ENCODE measurements around the gene PGF. TPM values are rescaled to one million over a fixed set of nuclear protein-coding genes. Genes with fewer than 3 reads are reported as not detected.

PGF gene
- total and polyA plus RNA-seq, 2 of the 13 experiments (the other 11 are each of a cell fraction or from before 2014, with no cell fraction given) = 10.7 to 27.5 TPM

GRCh38 chr14:74955229-74956026 lies at the start of gene PGF (continued):
- TF ChIP-seq ZBED4 (CRISPR knock-in tag; IDR thresholded peaks at IDR 0.05; ENCODE audit: borderline replicate concordance) = peak; percentile 73; the same call in 1 of the 2 replicates
- TF ChIP-seq CAMTA2 (CRISPR knock-in tag; IDR thresholded peaks at IDR 0.05; ENCODE audit: borderline replicate concordance) = no peak
- TF ChIP-seq ZNF614 (CRISPR knock-in tag; IDR thresholded peaks at IDR 0.05; ENCODE audit: borderline replicate concordance) = no peak
- peak; percentile 4; the same call in 1 of the 2 replicates for TF ChIP-seq ZFX (CRISPR knock-in tag; IDR thresholded peaks at IDR 0.05; ENCODE audit: low read depth)
- TF ChIP-seq SRSF4 (IDR thresholded peaks at IDR 0.05; ENCODE audit: low read depth, low read length, poor library complexity, severe bottlenecking) = no peak
- no peak for TF ChIP-seq ZBTB43 (CRISPR knock-in tag; conservative IDR thresholded peaks at IDR 0.05)
- no peak for TF ChIP-seq SNRNP70 (IDR thresholded peaks at IDR 0.05; ENCODE audit: low read depth, low read length)
- no peak for TF ChIP-seq ZFP62 (CRISPR knock-in tag; IDR thresholded peaks at IDR 0.05)
- no peak for TF ChIP-seq ATF4 (CRISPR knock-in tag; IDR thresholded peaks at IDR 0.05)
- TF ChIP-seq HNRNPLL (IDR thresholded peaks at IDR 0.05; ENCODE audit: low read depth, low read length, poor library complexity, severe bottlenecking) = peak; percentile 41
- TF ChIP-seq ZNF687 (CRISPR knock-in tag; IDR thresholded peaks at IDR 0.05) = peak; percentile 5
- no peak for TF ChIP-seq TBP (CRISPR knock-in tag; IDR thresholded peaks at IDR 0.05)
- peak; percentile 33; the same call in 1 of the 2 replicates for TF ChIP-seq KAT8 (CRISPR knock-in tag; IDR thresholded peaks at IDR 0.05)
- no peak for TF ChIP-seq HNRNPUL1 (IDR thresholded peaks at IDR 0.05; ENCODE audit: low read depth, low read length)
- peak; percentile 71; the same call in 1 of the 2 replicates for TF ChIP-seq ZNF441 (CRISPR knock-in tag; IDR thresholded peaks at IDR 0.05; ENCODE audit: borderline replicate concordance)
- TF ChIP-seq ZC3H13 (CRISPR knock-in tag; IDR thresholded peaks at IDR 0.05) = peak; percentile 33; the same call in 1 of the 2 replicates
- peak; percentile 8 for TF ChIP-seq SRSF1 (optimal IDR thresholded peaks at IDR 0.05; ENCODE audit: low read depth, low read length)
